Fibroblast of skin of scalp (primary cell): ENCODE results near the gene RASAL3. TPM values are rescaled to one million over a fixed set of nuclear protein-coding genes. Genes with fewer than 3 reads are reported as not detected.
"Not testable (repeated sequence)": the region's sequence is repeated elsewhere in the genome, so short reads cannot be mapped to it uniquely, and the experiment has no call there.

Experiments
- DNase-seq: peaks from one replicate; pipeline ENCODE4 v3.0.0-alpha.2; 2013
- polyA plus RNA-seq, 2 experiments: library from polyadenylated mRNA; unstranded; fragments of 120-200 nt; gene quantifications; one replicate each; pipeline ENCODE4 v1.2.1, GENCODE V29; 2013; ENCODE audit not compliant: insufficient read length in 2 of 2

The RASAL3 gene
- polyA plus RNA-seq (2013, experiment 1 of 2; ENCODE audit: insufficient read length) = not detected
- 0.20 TPM for polyA plus RNA-seq (2013, experiment 2 of 2; ENCODE audit: insufficient read length)

GRCh38 chr19:15464394-15465385, at the start of gene RASAL3:
Gene RASAL3, minus strand, starts transcription at chr19:15464544. Its CDS starts 186 bp downstream, at chr19:15464358.
- DNase-seq = no peak

GRCh38 chr19:15511671-15512424, 47.5 kb upstream of the RASAL3 start:
- no peak for DNase-seq

- no peak for DNase-seq
These were observed 43.8 kb upstream of the RASAL3 start, which contains the start of gene CYP4F22 for GRCh38 chr19:15508035-15508710. Gene CYP4F22, plus strand, starts transcription at chr19:15508525. Its CDS starts 16,812 bp downstream, at chr19:15525337.

DNA sequence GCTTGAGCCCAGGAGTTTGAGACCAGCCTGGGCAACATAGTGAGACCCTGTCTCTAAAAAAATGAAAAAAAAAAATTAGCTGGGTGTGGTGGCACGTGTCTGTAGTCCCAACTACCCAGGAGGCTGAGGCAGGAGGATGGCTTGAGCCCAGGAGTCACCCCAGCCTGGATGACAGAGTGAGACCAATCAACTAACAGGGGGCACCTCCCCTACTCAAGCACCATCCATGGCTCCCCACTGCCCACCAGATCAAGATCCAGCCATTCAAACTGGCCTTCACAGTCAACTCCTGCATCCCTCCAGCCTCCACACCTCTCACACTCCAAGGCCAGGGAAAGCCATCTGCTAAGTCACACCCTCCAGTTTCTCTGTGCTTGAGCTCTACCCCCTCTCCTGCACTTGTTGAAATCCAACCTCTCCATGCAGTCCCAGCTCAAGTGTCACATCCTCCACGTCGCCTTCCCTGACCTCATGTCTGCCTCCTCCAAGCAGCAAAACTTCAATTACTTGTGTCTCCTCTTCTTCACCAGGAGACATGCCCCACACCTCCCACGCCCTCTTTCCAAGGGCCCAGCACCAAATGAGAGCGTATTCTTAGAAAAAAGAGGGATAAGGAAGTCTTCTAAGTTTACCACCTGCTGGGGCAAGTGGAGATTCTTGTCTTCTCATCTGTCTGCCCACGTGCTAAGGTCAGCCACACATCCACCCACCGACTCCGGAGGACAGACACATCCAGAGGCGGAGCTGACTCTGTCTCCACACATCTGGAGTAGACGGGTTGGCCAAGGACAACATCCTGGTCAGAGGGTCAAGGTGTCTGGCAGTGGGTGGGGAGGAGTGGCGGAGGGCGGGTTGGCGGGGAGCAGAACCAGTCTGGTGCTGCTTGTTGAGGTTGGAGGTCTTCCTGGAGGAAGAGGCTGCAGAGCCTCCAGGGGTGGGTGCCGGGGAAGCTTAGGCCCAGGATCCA, 43.0 kb upstream of the RASAL3 start:
- DNase-seq = no peak

DNA sequence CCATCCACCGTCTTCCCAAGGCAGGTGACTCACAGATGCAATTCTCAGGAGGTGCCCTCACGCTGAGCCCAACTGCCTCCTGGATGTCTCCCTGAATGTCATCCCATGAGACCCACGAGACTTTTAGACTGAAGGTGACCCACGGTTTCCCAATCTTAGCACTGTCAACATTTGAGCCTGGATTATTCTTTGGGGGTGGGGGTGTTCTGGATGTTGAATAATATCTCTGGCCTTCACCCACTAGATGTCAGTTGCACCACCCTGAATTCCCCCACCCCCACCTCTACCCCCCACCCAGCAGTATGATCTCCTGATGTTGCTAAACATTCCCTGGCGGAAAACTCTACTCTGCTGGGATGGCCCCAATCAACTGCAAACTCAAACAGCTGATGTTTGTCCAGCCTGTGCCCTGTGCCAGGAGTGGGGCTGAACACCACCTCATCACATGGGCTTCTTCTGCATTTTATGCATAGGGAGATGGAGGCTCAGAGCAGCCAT, 41.8 kb upstream of the RASAL3 start:
- no peak for DNase-seq

- DNase-seq = no peak
These were observed 37.9 kb upstream of the RASAL3 start for GRCh38 chr19:15502264-15502663.

- DNase-seq = no peak
These were observed 37.3 kb upstream of the RASAL3 start for GRCh38 chr19:15501596-15501995.

DNA sequence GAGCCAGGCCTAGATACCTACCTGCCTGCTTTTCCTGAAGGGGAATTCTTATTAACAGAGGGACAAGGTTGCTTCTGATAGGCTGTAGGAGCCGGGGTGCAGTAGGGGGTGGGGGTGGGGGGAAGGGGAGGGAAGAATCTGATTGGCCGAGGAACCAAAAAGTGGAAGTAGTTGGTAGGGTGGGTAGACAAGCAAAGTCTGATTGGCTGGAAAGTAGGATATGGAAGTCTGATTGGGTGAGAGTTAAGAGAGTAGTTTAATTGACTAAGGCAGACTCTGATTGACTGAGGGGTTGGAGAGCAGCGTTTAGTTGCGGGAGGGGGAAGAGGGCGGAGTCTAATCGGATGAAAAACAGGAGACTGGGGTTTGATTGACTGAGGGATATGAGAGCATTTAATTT, 34.6 kb upstream of the RASAL3 start:
- no peak for DNase-seq

DNA sequence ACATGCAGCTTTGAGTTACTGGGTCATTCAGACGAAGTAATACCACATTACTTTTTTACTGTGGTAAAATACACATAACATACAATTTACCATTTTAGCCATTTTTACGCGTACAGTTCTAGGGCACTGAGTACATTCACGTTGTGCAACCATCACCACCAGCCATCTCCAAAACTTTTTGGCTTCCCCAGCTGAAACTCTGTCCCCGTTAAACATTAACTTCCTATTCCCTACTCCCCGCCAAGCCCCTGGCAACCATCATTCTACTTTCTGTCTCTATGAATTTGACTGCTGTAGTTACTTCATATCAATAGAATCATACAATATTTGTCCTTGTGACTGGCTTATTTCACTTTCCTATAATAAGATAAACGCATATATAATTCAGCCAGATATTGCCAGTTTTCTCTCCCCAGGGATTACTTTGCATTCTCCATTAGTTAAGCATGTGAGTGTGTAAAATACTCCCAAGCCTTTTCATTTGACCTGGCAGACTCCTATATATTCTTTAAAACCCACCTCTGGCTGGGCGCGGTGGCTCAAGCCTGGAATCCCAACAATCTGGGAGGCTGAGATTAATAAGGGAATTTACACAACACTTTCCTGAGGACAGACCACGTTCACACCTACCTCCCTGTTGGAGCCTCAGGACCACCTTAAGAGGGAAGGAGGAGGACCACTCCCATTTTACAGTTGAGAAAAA, 34.0 kb upstream of the RASAL3 start:
- no peak for DNase-seq

GRCh38 chr19:15495151-15495550, 30.8 kb upstream of the RASAL3 start:
- DNase-seq = no peak

GRCh38 chr19:15488489-15489226, 24.3 kb upstream of the RASAL3 start:
- DNase-seq = no peak

DNA sequence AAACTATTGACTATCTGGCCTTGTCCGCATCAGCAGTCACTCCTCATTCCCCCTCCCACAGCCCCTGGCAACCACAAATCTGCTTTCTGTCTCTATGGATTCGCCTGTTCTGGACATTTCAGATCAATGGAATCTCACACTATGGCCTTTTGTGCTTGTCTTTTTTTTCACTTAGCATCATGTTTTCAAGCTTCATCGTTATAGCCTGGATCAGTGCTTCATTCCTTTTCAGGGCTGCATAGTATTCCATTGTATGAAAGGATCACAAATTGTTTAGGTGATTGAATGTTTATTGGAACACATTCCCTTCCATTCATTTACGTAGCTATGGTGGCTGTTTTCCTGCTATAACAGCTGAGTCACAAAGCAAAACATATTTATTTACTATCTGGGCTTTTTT, 22.7 kb upstream of the RASAL3 start:
- no peak for DNase-seq

DNA sequence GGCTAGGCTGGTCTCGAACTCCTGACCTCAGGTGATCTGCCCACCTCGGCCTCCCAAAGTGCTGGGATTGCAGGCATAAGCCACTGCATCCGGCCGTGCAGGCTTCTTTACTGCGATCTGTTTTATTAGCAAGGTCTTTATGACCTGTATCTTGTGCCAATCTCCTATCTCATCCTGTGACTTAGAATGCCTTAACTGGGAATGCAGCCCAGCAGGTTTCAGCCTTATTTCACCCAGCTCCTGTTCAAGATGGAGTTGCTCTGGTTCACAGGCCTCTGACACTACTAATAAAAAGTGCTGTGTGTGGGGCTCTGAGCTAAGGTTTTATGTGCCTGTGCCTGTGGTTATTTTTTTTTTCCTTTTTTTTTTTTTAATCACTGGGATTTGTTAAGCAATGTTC, 21.4 kb upstream of the RASAL3 start:
- DNase-seq = not testable (repeated sequence)

- not testable (repeated sequence) for DNase-seq
These were observed 16.7 kb upstream of the RASAL3 start for GRCh38 chr19:15480996-15481395.

GRCh38 chr19:15479391-15480345, 15.3 kb upstream of the RASAL3 start, which contains the start of gene PGLYRP2:
Gene PGLYRP2, minus strand, starts transcription at chr19:15479501. Its CDS starts 130 bp downstream, at chr19:15479371.
- no peak for DNase-seq

DNA sequence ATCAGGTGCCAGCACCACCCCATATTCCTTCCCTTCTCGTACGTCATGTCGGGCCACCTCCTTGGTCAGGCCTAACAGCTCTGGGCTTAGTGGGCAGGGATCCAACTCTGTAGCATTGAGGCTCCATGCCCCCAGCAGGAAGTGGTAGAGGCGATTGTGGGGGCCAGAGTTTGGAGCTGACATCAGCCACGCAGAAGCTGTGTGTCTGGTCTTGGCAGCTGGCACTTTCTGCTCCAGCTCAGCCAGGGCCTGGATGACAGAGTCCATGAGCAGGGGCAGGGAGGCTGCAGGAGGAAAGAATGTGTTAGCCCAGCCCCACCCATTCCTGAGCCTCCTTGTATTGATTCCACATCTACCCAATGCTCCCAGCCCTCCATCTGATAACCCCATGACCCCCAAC, 12.0 kb upstream of the RASAL3 start:
- DNase-seq = no peak

- DNase-seq = no peak
These were observed 11.3 kb upstream of the RASAL3 start for GRCh38 chr19:15475611-15476010.

DNA sequence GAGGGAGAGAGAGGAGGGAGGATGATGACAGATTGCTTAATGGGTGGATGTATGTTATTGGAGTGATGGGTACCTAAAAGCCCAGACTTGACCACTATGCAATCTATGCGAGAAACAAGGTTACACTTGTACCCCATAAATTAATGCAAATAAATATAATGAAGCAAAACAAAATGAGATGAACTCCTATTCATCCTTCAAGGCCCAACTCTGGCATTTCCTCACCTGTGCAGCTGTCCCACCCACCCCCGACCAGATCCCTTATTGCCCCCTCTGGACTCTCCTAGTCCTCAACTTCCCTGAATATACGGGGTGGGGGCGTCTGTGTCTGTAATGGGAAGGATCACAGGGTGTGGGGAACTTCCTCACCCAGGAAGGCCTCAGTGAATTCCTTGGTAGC, 10.8 kb upstream of the RASAL3 start:
- no peak for DNase-seq
